NCI-H2107 treated with DMSO at 0.1 percent for 48 hours (cell line): ENCODE results near the gene ACER3.

Experiments
- DNase-seq: peaks from one replicate; lab custom pipeline; 2025; ENCODE audit not compliant: unreplicated experiment; lab: John Stamatoyannopoulos, UW

ACER3 gene

GRCh38 chr11:77073328-77074001 is 212.7 kb downstream of the ACER3 start:
- DNase-seq: no peak

DNA sequence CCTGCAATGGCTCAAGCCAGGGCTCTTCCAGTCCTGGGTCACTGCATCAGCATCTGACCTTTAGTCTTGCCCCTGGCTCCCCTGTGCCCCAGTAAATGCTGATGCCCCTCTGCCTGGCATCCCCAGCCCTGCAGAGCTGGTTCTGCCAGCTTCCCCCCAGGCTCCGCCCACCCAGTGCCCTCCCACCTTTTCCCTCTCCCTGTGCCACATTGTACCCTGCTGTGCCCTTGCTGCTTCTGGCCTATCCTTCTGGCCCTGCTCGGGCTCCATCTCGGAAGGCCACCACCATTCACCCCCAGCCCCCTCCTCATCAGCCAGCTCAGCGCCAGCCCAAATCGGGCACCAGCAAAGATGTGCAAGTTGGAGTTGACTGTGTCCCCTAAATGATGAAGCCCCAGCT is 213.5 kb downstream of the ACER3 start:
- no peak for DNase-seq

- no peak for DNase-seq
These were observed 214.0 kb downstream of the ACER3 start for GRCh38 chr11:77074626-77075221.

- peak; percentile 14 for DNase-seq
These were observed 214.7 kb downstream of the ACER3 start for GRCh38 chr11:77075425-77075905.
